Stimulated activated CD4-positive, alpha-beta T cell treated with anti-CD3 and anti-CD28 coated beads, Interleukin-12 subunit alpha, Interleukin-12 subunit beta, amount 100 ng/mL, for 48 hours (primary cell): ENCODE results near the gene KRT80.
A peak's percentile ranks its signal among the peaks of the same experiment; 100 is the strongest.

Source experiments
- DNase-seq, 3 donors: peaks; one replicate each; pipeline ENCODE4 v3.0.0-alpha.2; 2020; ENCODE audit warnings: low read depth in 2 of 3, low spot score in 1 of 3

The KRT80 gene

DNA sequence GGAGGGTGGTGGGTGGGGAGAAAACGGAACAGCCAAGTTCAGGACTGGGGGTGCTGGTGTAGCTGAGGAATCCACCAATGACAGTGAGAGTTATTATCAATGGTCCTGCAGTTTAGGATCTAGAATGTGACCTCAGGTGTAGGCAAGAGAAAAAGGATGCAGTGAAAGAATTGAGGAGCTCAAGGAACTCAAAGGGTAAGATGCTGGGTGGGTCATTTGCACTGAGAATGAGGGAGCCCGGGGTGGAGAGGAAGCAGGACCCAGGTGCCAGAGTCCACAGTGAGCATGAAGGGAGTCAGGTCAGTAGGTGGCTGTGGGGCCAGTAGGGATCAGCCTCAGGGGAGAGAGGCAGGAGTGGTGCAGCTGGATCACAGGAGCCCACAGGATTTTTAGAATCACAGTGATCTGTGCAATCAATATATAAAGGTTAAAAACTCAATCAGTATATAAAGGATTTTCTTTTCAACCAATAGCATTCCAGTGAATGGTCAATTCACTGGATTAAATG lies 38.1 kb upstream of the KRT80 start:
- DNase-seq, result no peak

DNA sequence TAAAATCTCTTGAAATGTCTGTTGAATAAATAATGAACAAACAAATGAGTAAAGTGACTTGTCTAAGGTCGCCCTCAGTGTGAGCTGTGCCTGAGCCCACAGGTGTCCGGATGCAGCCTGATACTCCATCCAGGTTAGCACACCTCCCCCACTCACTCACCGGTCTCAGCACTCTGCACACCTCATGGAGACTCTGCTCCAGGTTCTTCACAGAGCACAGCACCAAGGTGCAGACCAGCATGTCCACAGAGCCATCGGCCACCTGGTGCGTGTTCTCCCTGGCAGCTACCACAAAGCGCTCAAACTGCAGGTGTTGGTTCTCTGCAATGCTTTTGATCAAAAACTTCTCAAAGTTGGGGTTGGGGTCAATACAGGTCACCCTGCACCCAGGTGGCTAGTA lies 37.1 kb upstream of the KRT80 start:
- DNase-seq, result no peak

DNA sequence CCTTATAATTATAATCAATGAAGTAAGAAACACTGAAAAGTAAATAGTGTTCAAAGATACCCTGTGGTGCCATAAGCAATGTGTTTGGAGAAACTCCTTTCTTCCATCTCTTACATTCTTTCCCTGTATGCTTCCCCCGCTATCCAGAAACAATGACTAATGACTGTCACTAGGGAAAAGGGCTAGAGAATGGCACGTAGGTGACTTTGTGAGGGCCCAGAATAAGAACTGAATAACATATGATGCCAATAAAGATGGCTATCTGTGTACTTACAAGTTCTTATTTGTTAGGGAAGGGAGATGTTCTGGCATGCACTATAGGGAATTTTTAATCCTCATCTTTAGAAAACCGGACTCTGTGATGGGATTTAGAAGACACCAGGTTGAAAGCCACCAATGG lies 36.6 kb upstream of the KRT80 start:
- DNase-seq, result no peak

DNA sequence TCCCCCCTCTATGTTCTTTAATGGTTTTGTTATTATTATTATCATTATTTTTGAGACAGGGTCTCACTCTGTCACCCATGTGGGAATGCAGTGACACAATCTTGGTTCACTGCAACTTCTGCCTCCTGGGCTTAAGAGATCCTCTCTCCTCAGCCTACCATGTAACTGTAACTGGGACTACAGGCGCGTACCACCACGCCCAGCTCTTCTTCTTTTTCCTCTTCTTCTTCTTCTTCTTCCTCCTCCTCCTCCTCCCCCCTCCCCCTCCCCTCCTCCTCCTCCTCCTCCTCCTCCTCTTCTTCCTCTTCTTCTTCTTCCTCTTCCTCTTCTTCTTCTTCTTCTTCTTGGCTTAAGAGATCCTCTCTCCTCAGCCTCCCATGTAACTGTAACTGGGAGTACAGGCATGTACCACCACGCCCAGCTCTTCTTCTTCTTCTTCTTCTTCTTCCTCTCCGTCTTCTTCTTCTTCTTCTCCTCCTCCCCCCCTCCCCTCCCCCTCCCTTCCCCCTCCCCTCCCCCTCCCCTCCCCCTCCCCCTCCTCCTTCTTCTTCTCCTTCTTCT lies 35.9 kb upstream of the KRT80 start:
- no peak for DNase-seq

DNA sequence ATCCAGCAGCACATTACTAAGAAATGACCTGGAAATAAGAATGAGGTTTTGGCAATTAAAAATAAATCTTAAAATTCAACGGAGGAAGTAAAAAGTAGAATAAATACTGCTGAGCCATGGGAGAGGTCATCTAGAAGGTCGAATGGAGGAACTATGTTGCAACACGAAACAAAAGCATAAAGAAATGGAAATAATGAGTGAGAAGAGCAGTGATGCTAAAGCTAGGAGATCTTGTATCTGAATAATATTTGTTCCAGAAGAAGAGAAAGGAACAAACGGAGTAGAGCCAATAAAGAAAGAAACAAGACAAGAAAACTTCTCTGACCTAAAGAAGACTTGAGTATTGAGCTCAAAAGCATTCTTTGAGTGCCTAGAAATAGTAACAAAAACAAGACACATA lies 34.6 kb upstream of the KRT80 start:
- DNase-seq, result no peak

DNA sequence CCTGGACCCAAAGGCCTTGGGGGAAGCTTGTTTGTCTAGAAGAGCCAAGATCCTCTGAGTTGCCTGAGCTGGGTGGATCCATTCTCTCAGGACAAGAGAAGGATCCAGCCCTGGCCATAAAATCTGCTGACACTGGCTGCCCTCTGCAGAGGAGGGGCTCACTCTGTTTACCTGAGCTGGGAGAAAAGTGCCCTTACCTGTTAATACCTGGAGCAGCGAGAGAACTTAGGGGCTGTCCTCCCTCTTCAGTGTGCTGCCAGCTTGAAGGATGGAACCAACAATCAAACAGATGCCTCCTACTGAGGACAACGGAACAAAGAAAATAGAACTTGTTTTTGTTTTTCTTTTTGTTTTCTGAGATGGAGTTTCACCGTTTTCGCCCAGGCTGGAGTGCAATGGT lies 33.9 kb upstream of the KRT80 start:
- no peak for DNase-seq

DNA sequence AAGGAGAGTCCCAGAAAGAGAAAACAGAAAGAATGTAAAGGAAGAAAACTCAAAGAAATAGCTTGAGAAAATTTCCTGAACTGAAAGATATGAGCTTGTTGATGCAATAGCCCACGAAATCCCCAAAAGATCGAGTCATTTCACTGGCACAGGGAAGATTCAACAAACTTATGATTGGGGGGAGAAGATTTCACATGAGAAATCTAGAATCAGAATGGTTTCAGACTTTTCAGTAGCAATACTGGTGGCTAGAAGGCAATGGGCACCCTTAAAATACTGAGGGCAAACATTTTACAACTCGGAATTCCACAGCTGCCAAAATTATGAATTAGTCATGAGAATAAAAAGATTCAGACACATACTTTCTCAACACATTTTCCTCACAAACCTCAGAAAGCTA lies 32.3 kb upstream of the KRT80 start:
- DNase-seq, result no peak

DNA sequence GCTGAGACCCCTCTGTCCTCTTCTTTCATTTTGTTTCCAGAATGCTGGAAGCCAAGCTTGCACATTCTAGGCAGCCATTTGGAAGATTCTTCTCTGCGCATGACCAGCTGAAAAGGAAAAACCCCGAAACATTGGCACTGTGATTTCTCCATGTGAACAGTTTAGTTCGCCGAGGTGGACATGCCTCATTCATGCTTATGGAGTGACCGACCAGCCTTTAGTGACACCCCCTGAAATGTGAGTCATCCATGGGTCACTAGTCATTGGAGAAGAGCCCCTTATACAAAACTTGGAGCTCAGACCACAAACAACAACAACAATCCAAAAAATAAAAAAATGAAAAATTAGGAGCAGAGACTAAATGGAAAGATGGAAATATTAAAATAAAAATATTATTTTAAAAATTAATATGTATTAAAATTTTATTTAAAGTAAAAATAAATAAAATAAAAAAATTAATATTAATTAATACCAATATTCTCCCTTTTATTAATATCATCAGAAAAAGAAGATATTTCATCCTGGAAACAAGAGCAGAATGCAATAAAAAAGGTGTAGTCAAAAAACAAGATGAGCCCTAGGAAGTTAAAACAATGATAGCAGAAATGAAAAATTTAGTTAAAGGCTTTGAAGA lies 31.7 kb upstream of the KRT80 start:
- DNase-seq, result no peak

DNA sequence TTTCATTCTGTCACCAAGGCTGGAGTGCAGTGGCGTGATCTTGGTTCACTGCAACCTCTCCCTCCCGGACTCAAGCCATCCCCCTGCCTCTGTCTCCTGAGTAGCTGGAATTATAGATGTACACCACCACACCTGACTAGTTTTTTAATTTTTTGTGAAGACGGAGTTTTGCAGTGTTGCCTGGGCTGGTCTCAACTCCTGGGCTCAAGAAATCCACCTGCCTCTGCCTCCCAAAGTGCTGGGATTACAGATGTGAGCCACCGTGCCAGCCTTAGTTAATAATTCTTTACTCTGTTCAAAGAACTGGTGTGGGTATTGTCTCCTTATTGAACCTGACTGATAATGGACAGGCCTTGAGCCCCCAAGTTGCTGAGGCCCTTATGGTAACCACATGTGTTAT lies 30.9 kb upstream of the KRT80 start:
- DNase-seq, result no peak

DNA sequence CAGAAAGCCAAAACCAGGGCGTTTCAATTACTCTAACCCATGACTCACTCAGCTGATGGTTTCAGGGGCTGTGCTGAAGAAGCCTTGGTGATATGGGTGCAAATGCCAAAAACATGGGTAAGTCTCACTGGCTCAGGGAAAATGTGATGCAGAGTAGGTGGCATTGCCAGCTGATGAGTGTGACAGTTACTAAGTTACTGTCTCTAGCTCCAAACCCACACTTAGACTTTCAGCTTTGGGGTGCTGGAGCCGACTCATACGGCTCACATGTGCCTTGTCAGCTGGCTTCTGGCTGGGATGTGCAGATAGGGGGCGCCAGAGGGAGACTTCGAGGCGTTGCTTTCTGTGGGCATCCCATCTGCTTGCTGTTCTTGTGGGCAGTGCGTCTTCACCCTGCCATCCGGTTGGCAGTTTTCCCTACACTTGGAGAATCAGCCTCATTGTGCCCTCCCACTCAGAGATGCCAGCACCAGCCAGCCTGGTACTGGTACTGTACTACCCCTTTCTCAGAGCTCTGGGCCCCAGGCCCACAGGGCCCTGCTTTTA lies 30.2 kb upstream of the KRT80 start:
- peak; percentile 75 to 84 (median 84) for DNase-seq

DNA sequence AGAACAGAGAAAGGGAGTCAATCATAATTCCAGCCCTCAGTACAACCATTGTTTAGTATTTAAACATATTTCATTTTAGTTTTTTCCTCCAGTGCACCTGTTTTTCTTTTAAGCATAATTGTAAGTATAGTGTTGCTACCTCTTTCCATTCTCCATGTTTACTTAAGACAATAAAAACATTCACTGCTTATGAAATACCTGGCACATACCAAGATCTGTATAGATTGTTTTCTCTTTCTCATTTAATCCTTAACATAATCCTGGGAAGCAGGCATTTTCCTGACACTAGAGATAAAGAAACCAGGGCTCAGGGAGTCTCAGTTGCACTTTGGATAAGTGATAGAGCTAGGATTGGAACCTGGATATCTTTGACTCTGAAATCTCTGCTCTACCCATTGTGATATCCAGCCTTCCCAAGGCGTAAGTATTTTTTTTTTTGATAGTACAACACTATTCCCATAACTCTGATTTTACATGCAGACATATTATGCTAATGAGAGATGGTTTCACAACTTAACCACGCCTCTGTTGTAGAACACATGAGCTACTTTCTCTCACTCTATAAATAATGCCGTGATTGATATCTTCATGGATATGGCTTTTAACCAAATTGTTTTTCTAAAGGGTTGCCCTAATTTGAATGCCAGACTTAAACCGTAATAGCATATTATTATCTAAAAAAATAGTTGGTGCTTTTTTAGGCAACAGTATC lies 29.4 kb upstream of the KRT80 start:
- no peak for DNase-seq

DNA sequence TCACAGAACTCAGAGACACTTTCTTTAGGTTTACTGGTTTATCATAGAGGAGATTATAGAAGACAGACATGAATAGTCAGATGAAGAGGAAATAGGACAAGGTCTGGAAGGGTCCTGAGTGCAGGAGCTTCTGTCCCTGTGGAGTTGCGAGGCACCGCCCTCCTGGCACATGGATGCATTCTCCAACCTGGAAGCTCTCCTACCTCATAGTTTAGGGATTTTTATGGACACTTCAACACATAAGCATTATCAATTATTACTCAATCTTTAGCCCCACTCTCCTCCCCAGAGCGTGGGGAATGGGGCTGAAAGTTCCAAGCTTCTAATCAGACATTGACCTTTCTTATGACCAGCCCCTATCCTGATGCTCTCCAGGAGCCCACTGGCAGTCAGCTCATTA lies 28.7 kb upstream of the KRT80 start:
- no peak for DNase-seq

DNA sequence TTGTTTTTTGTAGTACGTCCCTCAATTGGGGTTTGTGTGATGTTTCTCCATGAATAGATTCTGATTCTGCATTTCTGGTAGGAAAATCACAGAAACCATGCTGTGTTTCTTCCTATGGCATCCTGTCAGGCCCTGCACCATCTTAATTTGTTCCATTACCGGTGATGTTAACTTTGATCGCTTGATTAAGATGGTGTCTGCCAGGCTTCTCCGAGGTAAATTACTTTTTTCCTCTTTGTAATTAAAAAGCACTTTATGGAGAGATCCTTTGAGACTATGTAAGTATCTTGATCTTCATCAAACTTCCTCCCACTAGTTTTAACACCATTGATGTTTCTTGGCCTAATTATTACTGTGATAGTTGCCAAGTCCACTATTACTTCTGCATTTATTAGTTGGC lies 26.2 kb upstream of the KRT80 start:
- DNase-seq, result no peak

DNA sequence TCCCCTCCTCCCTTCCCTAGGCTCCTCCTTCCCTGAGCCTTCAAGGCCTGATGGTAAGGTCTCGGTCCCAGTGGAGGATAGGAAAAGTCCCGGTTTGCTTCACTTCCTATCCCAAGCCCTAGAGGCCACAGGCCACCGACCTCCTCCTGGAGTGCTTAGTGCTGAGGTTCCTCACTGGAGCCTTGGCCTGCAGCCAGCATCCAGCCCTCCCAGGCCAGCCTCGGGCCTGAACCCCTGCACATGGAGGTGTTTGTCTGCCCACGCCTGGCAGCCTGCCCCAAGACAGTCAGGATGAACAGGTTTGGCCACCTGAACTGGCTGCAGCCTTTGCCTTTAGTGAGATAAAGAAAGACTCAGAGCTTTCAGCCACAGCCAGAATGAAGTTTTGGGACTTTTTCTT lies 25.4 kb upstream of the KRT80 start:
- no peak for DNase-seq

DNA sequence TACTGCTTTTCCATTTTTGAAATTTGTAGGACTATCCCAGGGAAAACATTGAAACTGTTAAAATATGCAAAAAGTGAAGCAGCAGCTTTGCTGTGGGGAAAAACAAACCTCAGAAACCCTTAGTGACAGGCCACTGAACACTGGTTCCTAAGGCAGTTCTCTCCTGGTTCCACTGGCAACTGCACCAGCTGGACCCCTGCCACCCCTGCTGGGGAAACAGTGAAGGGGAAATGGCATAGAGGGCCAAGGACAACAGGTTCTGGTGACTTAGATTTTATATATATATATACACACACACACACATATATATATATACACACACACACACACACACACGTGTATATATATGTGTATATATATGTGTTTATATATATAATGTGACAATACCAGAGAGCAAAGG lies 25.0 kb upstream of the KRT80 start:
- DNase-seq, result no peak

DNA sequence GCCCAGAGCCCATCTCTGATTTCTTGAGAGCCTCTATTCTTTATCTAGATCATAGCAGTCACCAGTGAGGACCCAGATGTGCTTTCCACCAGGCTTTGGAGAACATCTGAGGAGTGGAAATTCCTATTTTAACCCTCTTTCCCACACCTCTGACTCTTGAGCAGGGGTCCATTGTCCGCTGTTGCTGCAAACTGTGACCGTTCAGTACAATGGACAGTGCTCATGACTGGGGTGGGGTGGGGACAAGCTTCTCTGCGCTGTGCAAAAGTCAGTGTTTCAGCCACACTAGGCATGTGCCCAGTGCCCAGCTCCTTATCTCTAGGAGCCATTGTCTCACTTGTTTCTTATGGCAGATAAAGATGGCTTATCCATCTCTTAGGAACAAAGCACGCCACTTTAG lies 24.3 kb upstream of the KRT80 start:
- no peak for DNase-seq

DNA sequence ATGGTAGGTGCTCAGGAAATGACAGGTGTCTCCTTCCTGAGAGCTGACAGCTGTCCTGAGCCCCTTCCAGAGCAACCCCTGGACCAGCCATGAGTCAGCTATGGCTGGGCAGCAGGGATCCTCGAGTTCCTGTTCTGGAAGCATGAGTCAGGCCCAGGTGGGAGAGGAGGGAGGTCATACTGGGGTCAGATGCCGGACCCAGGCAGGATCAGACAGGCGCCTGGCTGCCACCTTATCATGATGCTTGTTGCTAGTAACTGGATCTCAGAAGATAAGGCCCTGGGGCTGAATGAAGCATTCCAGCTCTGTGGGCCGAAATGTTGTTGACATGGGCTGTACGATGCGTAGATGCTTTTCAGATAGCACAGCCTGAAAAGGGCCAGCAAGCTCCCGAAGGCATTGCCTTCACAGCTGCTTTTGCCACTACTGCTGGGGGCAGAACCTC lies 23.8 kb upstream of the KRT80 start:
- DNase-seq, result no peak

DNA sequence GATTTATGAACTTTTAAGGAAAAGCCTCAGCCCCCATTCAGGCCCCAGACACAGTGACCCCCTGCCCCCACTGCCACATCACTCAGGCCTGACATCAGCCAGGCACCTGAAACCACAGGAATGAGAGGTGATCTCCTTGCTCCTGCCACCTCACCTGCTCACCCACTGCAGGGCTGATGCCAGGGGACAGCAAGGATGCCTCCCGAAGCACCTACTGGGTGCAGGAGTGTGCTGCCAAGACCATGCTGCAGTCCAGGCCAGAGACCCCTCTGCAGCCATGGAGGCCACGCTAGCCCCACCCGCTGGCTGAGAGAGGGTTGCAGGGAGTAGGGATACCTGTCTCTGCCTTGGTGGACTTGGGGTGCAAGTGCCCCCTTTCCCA lies 22.6 kb upstream of the KRT80 start:
- no peak for DNase-seq

DNA sequence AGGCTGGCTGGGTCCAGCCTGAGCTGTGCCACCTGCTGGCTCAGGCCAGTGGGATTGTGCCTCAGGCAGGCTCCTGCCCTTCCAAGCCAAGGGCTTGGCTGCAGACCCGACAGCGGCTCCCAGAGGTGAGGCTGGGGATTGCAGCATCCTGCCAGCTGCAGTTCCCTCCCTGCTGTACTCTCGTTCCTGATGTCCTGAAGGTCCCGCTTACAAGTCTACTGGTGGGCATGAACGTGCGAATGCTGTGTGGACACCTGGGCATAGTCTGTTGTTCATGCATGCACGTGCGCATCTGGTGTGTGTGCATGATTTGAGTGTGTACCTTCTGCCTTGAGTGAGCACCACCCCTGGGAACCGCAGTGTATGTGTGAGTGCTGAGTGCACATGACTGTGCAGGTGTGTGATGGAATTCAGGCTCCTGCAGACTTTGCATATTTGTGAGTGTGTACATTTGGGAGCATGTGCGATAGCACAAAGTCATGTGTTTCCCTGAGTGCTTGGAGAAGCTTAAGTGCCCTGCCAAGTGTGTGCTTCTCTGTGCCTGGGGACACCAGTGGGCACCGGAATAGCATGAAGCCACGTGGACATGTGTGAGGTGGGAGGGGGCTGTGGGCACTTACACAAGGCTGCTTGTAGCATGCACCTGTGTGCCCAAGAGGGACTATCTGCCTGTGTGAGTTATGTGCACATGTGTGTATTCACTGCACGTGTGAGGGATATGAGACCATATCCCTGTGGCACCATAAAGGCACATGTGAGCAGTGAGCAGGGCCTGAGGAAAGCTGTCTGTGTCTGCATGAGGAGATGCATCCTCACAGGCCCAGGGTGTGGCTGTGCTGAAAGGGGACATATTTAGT lies 22.0 kb upstream of the KRT80 start:
- peak; percentile 52 to 61 (median 54) for DNase-seq

DNA sequence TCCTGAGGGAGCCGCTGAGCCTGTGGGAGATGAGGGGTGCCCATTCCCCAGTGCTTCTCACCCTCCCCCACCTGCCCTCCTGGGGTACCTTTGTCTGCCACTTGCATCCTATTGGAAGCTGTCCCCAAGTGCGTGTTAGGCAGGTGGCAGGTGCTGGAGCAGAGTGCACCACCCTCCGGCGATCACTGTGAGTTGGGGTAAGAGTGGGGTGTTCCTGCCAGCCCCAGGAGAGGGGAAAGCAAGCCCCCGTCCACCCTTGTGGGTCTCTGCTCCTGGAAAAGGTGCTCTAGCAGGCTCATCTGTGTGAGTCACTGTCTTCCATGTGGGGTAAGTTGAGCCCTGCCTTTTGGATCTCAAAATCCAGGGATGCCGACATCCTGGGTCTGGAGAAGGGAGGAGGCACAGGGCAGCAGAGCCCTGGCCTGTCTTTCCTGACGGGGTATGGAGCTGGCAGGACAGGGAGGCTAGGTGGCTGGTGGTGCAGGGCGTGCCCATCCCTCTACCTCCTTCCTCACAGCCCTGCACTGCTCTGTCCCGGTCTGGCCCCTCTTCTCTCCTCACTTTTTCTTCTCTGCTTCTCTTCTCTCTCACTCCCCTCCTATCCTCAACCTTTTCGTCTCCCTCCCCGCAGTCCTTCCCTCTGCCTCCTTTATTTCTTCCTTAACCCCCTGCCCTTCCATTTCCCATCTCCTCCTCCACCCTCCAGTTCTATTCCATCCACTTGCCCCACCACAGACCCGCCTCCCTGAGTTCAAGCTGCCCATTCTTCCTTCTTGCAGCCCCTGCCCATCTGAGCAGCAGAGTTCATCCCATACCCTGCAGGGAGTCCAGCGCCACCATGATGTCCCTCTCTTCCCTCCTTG lies 21.1 kb upstream of the KRT80 start:
- no peak for DNase-seq
